GM12873 (cell line): ENCODE data around the gene KRT33B.
"Not testable (repeated sequence)": the region's sequence is repeated elsewhere in the genome, so short reads cannot be mapped to it uniquely, and the experiment has no call there.

Experiments
- CTCF ChIP-seq: IDR thresholded peaks from 2 replicates; pipeline ENCODE4 v1.5.1; 2012; ENCODE audit warnings: low read depth, mild to moderate bottlenecking, moderate library complexity, low read length, control low read depth; ENCODE audit not compliant: insufficient read depth; ENCODE audit errors: missing control alignments

KRT33B gene

DNA sequence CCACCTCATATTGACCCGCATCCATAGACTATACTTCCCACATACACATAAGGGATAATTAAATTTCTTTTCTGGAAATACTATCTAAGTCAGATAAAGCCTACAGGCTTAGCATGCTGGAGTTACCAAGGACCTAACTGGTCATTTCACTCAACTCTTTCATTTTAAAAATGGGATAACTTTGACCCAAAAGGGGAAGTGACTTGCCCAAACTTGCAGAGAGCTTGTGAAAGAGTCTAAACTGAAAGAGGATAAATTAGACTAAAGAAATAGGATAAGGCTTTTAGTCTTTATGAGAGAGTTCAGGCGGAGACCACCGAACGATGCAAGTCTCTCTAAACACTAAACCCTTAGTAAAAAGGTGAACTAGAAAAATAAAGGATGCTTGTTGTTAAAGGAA is 15.1 kb downstream of the KRT33B start:
- no peak for TF ChIP-seq CTCF

DNA sequence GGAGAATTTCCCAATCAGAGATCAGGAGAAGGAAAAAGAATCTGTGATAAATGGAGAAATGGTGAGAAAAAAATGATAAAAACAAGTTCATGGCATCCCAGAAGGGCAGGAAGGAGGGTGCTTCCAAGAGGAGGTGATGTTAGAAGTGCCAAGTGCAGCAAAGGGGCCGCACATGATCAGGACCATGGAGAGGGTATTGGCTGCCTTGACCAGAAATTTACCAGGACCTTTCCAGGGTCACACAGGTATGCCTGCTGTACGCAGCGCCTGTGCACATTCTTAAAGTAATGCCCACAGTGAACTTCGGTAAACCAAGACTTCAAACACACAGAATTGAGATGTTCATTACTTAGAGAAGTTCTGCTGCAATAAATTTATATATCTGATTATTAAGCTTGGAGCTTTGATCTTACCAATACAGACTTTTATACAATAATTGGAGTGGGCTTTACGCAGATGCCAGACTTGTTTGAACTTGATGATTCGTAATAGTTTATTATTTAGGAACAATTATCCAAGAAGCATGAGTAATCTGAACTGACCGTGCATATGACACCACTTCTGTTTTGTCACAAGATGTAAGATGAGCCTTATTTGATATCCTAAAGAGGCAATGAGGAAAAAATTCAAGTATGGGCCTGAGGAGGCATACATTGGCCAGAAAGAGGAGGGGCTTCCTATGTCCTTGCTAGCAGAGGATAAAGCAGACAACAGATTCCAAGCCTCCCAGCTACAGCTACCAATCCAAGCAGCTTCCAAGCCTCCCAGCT is 16.8 kb downstream of the KRT33B start:
- no peak for TF ChIP-seq CTCF

DNA sequence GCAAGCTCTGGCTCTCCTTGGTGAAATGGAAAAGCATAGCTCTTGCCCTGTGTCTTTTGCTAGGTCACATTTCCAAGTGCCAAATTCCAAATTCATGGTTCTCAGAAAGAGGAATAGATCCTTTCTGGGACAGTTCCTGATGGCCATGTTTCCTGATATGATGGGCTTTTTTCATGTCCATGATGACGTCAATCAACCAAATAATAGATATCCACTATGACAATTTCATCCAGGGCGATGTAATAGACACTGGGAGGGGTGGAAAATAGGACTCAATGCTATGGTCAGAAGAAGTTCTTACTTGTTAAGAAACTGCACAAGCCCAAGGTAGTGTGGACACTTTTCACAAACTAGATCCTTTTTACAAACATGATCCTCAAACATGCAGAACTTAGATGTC is 18.4 kb downstream of the KRT33B start:
- no peak for TF ChIP-seq CTCF

DNA sequence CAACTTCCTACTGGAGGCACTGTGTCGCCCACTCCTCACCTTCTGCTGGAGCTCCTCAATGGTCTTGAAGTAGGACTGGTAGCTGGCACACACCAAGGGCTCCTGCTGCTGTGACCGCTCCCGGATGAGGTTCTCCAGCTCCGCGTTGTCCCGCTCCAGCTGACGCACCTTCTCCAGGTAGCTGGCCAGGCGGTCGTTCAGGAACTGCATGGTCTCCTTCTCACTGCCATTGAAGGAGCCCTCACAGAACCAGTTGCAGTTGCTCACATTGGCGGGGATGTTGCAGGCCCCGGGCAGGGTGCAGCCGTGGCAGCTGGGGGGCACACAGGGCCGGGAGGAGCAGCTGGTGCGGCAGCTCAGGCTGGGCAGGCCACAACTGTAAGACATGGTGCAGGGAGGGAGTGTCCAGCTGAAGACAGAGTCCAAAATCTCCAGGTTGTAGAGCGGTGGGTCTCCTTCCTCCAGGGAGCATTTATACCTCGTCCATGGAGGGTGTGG is 19.2 kb downstream of the KRT33B start, which contains the start of gene KRT33A:
TSS of gene KRT33A (minus strand) at position 448 of the 498 bp plus-strand sequence. CDS start at position 387, 61 bp downstream.
- TF ChIP-seq CTCF: not testable (repeated sequence)

- TF ChIP-seq CTCF: no peak
Measured at GRCh38 chr17:41347869-41348760, 21.5 kb downstream of the KRT33B start.

GRCh38 chr17:41345992-41346391 is 23.6 kb downstream of the KRT33B start:
- no peak for TF ChIP-seq CTCF

- TF ChIP-seq CTCF: no peak
Measured at GRCh38 chr17:41343029-41343428, 26.6 kb downstream of the KRT33B start.
